GM23338 (cell line): ENCODE results near the gene ST14. TPM values are rescaled to one million over a fixed set of nuclear protein-coding genes. Genes with fewer than 3 reads are reported as not detected.

Experiments used
- ATAC-seq: fragments of 200-7000 bp; cut with Tn5 transposase; 3 replicates; pipeline ENCODE4 v1.9.1; 2020
- DNase-seq: peaks from one replicate; pipeline ENCODE4 v3.0.0-alpha.2; 2015; ENCODE audit warnings: low spot score
- H2AFZ ChIP-seq: fragments of 200-600 bp; sonication (generic); 2 replicates; pipeline ENCODE4 v1.8.0; 2016; ENCODE audit warnings: antibody characterized with exemption, mild to moderate bottlenecking, moderate library complexity
- H3F3A ChIP-seq: fragments of 200-600 bp; sonication (generic); replicated peaks from 2 replicates; pipeline ENCODE4 v1.8.0; 2017; ENCODE audit warnings: antibody characterized with exemption, mixed run types, low read depth
- H3K27ac ChIP-seq: fragments of 200-600 bp; sonication (generic); 2 replicates; pipeline ENCODE4 v1.6.1; 2016; ENCODE audit warnings: low read depth
- H3K27me3 ChIP-seq: fragments of 200-600 bp; sonication (generic); 2 replicates; pipeline ENCODE4 v1.8.0; 2016; ENCODE audit warnings: mild to moderate bottlenecking, mixed run types, moderate library complexity; ENCODE audit not compliant: insufficient read depth
- H3K36me3 ChIP-seq: fragments of 200-600 bp; sonication (generic); 2 replicates; pipeline ENCODE4 v1.8.0; 2016; ENCODE audit warnings: mild to moderate bottlenecking; ENCODE audit not compliant: insufficient read depth
- H3K4me1 ChIP-seq: fragments of 200-600 bp; sonication (generic); 2 replicates; pipeline ENCODE4 v1.8.0; 2016; ENCODE audit warnings: mild to moderate bottlenecking, moderate library complexity; ENCODE audit not compliant: insufficient read depth
- H3K4me2 ChIP-seq: fragments of 200-600 bp; sonication (generic); 2 replicates; pipeline ENCODE4 v1.7.1; 2017; ENCODE audit warnings: mixed run types
- H3K4me3 ChIP-seq: fragments of 200-600 bp; sonication (generic); 2 replicates; pipeline ENCODE4 v1.6.1; 2016; ENCODE audit warnings: mixed run types
- H3K79me2 ChIP-seq: fragments of 200-600 bp; sonication (generic); replicated peaks from 2 replicates; pipeline ENCODE4 v1.8.0; 2017; ENCODE audit warnings: mild to moderate bottlenecking; ENCODE audit not compliant: insufficient read depth
- H3K9me2 ChIP-seq: fragments of 200-600 bp; sonication (generic); 2 replicates; pipeline ENCODE4 v1.8.0; 2017; ENCODE audit not compliant: insufficient read depth
- H4K20me1 ChIP-seq: fragments of 200-600 bp; sonication (generic); replicated peaks from 2 replicates; pipeline ENCODE4 v1.8.0; 2017; ENCODE audit warnings: mild to moderate bottlenecking; ENCODE audit not compliant: insufficient read depth
- H3K27ac Mint-ChIP-seq: 2 replicates; pipeline ENCODE4 v1.8.0; 2020; ENCODE audit warnings: inconsistent platforms, mild to moderate bottlenecking, moderate library complexity, mixed read lengths
- H3K27me3 Mint-ChIP-seq: 3 replicates; pipeline ENCODE4 v1.8.0; 2022; ENCODE audit warnings: low read depth, mild to moderate bottlenecking, moderate library complexity, mixed read lengths, inconsistent platforms; ENCODE audit not compliant: insufficient read depth, poor library complexity
- H3K36me3 Mint-ChIP-seq: 3 replicates; pipeline ENCODE4 v1.8.0; 2021; ENCODE audit warnings: low read depth, mild to moderate bottlenecking, inconsistent platforms, moderate library complexity, mixed read lengths
- H3K4me1 Mint-ChIP-seq: 3 replicates; pipeline ENCODE4 v1.8.0; 2020; ENCODE audit warnings: mild to moderate bottlenecking, inconsistent platforms, mixed read lengths
- H3K4me3 Mint-ChIP-seq: 3 replicates; pipeline ENCODE4 v1.8.0; 2021; ENCODE audit warnings: moderate library complexity, mild to moderate bottlenecking, inconsistent platforms, mixed read lengths
- H3K9me3 Mint-ChIP-seq: 3 replicates; pipeline ENCODE4 v1.8.0; 2020; ENCODE audit warnings: moderate library complexity, mild to moderate bottlenecking, inconsistent platforms, mixed read lengths
- EZH2 ChIP-seq: fragments of 200-600 bp; sonication (generic); IDR thresholded peaks from one replicate; pipeline ENCODE4 v1.8.0; 2017; ENCODE audit warnings: antibody characterized with exemption, mild to moderate bottlenecking, low read depth; ENCODE audit not compliant: unreplicated experiment
- EZH2phosphoT487 ChIP-seq: fragments of 200-600 bp; sonication (generic); IDR thresholded peaks from one replicate; pipeline ENCODE4 v1.8.1; 2018; ENCODE audit warnings: antibody characterized with exemption; ENCODE audit not compliant: unreplicated experiment
- JUNB ChIP-seq: IDR thresholded peaks from one replicate; pipeline ENCODE4 v1.6.1; 2016; ENCODE audit warnings: antibody characterized with exemption; ENCODE audit not compliant: unreplicated experiment
- NANOG ChIP-seq: IDR thresholded peaks from 2 replicates; pipeline ENCODE4 v1.6.1; 2016; ENCODE audit warnings: antibody characterized with exemption, borderline replicate concordance
- STAT1 ChIP-seq: IDR thresholded peaks from one replicate; pipeline ENCODE4 v1.6.1; 2016; ENCODE audit warnings: antibody characterized with exemption; ENCODE audit not compliant: unreplicated experiment
- ZNF114 ChIP-seq: fragments of 250-450 bp; sonication (Bioruptor Pico); IDR thresholded peaks from 2 replicates; pipeline ENCODE4 v1.5.0; 2020; ENCODE audit warnings: mild to moderate bottlenecking, moderate library complexity
- ZNF331 ChIP-seq: fragments of 250-450 bp; sonication (Bioruptor Pico); IDR thresholded peaks from 2 replicates; pipeline ENCODE4 v1.5.0; 2020; ENCODE audit warnings: low read depth, mild to moderate bottlenecking, moderate library complexity
- polyA plus RNA-seq: library from polyadenylated mRNA; unstranded; fragments of >200 nt; fragmentation: Nextera tagmentation; extraction: Ambion mirVana; gene quantifications from 2 replicates; pipeline ENCODE4 v1.2.1, GENCODE V29; 2016
- total RNA-seq: library from RNA; depleted of rRNA; stranded (reverse); fragments of >200 nt; shearing (Covaris generic); gene quantifications from 2 replicates; pipeline ENCODE4 v1.2.3, GENCODE V29; 2014
- TF ChIP-seq, protein P1 (sequence below): IDR thresholded peaks from one replicate; pipeline ENCODE4 v1.6.1; 2018; ENCODE audit warnings: antibody characterized with exemption; ENCODE audit not compliant: unreplicated experiment
- TF ChIP-seq, protein P2 (sequence below), 2 experiments: fragments of 200-600 bp in 1 of 2; sonication (generic) in 1 of 2; conservative IDR thresholded peaks; 2 replicates each; pipeline versions ENCODE4 v1.5.1 to v1.6.1; 2016 to 2017; ENCODE audit warnings: antibody characterized with exemption in 2 of 2, low read depth in 2 of 2, mild to moderate bottlenecking in 2 of 2, moderate library complexity in 1 of 2
- TF ChIP-seq, protein P3 (sequence below): IDR thresholded peaks from 2 replicates; pipeline ENCODE4 v1.6.1; 2016; ENCODE audit warnings: antibody characterized with exemption

The ST14 gene
- total and polyA plus RNA-seq, 2 experiments from 2014 or later, result 7.9 to 32.7 TPM

DNA sequence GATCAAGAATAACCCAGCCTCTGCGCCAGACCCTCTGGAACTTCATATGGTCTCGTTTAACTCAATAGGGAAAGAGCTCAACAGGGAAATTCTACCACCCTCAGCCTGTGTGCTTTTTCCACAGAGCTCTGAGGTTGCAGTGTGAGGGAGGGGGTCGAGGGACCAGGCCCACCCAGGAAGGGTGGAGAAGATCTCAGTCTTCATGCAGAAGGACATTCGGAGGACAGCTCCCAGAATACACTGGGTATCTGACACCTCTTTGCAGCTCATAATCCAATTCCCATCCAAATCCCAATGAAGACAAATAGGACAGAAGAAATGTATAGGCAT is 56.6 kb downstream of the ST14 start (continued):
- TF ChIP-seq, protein P1, sequence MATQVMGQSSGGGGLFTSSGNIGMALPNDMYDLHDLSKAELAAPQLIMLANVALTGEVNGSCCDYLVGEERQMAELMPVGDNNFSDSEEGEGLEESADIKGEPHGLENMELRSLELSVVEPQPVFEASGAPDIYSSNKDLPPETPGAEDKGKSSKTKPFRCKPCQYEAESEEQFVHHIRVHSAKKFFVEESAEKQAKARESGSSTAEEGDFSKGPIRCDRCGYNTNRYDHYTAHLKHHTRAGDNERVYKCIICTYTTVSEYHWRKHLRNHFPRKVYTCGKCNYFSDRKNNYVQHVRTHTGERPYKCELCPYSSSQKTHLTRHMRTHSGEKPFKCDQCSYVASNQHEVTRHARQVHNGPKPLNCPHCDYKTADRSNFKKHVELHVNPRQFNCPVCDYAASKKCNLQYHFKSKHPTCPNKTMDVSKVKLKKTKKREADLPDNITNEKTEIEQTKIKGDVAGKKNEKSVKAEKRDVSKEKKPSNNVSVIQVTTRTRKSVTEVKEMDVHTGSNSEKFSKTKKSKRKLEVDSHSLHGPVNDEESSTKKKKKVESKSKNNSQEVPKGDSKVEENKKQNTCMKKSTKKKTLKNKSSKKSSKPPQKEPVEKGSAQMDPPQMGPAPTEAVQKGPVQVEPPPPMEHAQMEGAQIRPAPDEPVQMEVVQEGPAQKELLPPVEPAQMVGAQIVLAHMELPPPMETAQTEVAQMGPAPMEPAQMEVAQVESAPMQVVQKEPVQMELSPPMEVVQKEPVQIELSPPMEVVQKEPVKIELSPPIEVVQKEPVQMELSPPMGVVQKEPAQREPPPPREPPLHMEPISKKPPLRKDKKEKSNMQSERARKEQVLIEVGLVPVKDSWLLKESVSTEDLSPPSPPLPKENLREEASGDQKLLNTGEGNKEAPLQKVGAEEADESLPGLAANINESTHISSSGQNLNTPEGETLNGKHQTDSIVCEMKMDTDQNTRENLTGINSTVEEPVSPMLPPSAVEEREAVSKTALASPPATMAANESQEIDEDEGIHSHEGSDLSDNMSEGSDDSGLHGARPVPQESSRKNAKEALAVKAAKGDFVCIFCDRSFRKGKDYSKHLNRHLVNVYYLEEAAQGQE, result no peak
- TF ChIP-seq JUNB, result no peak

DNA sequence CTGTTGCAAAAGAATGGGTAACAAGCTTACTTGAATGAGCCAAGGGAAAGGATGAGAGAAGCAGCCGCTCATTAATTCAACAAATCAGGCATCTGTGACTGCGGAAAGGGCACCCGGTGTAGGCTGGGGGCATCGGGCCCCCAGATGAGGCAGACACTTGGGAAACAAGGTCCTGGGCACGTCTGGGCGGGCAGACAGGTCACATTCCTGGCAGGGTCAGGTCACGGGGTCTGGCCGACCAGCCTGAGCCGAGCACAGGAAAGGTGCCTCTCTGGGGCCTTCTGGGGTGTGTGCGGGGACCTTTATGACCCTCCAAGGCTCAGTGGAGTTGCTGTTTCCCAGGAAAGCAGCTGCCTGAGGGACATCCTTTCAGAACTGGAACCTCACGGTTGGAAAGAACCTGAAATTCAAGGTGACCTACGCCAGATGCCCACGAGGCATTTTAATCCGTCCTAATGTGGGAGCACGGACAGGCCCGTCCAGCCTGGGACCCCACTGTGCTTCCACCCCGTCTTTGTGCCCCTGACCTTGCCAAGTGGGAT is 57.1 kb downstream of the ST14 start:
- Histone ChIP-seq H3K79me2 (no peaks in the 10 kb centered on the region), H3K4me2 (0 out of 2 replicates have a peak overlapping the region, but pooled peaks have one; percentile 31), H3K4me1 (peaks cover 10% of the 10 kb centered on the region), H3K36me3 (no peaks in the 10 kb centered on the region), H3K27ac (no peak overlapping the region), H4K20me1 (no peaks in the 10 kb centered on the region), H3K4me3 (no peak overlapping the region), H2AFZ (no peak overlapping the region), H3K27me3 (no peaks in the 10 kb centered on the region), H3F3A (no peaks in the 10 kb centered on the region), H3K9me2 (0 out of 2 replicates have a peak, but pooled peaks cover 3% of the 10 kb centered on the region)
- H3K27ac Mint-ChIP-seq, result no peak overlapping the region
- peaks cover 17% of the 10 kb centered on the region for H3K4me1 Mint-ChIP-seq
- DNase-seq (no peak), ATAC-seq (no peak)
- no peak overlapping the region; the same call in 2 of the 3 replicates for H3K4me3 Mint-ChIP-seq
- H3K9me3 Mint-ChIP-seq, result no peaks in the 10 kb centered on the region
- H3K36me3 Mint-ChIP-seq, result no peaks in the 10 kb centered on the region
- peaks cover 13% of the 10 kb centered on the region for H3K27me3 Mint-ChIP-seq
- TF ChIP-seq ZNF331 (CRISPR knock-in tag) (no peak), NANOG (no peak), STAT1 (no peak), EZH2phosphoT487 (no peak), JUNB (no peak), ZNF114 (CRISPR knock-in tag) (no peak), EZH2 (no peak)
- TF ChIP-seq, protein P1, result no peak
- TF ChIP-seq, protein P2, sequence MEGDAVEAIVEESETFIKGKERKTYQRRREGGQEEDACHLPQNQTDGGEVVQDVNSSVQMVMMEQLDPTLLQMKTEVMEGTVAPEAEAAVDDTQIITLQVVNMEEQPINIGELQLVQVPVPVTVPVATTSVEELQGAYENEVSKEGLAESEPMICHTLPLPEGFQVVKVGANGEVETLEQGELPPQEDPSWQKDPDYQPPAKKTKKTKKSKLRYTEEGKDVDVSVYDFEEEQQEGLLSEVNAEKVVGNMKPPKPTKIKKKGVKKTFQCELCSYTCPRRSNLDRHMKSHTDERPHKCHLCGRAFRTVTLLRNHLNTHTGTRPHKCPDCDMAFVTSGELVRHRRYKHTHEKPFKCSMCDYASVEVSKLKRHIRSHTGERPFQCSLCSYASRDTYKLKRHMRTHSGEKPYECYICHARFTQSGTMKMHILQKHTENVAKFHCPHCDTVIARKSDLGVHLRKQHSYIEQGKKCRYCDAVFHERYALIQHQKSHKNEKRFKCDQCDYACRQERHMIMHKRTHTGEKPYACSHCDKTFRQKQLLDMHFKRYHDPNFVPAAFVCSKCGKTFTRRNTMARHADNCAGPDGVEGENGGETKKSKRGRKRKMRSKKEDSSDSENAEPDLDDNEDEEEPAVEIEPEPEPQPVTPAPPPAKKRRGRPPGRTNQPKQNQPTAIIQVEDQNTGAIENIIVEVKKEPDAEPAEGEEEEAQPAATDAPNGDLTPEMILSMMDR (conservative IDR thresholded peaks at IDR 0.05; ENCODE audit: low read depth in 2 of 2), result no peak
- TF ChIP-seq, protein P3, sequence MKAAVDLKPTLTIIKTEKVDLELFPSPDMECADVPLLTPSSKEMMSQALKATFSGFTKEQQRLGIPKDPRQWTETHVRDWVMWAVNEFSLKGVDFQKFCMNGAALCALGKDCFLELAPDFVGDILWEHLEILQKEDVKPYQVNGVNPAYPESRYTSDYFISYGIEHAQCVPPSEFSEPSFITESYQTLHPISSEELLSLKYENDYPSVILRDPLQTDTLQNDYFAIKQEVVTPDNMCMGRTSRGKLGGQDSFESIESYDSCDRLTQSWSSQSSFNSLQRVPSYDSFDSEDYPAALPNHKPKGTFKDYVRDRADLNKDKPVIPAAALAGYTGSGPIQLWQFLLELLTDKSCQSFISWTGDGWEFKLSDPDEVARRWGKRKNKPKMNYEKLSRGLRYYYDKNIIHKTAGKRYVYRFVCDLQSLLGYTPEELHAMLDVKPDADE, result no peak
